ENCODE data around the gene CCDC179. TPM values are rescaled to one million over a fixed set of nuclear protein-coding genes. Genes with fewer than 3 reads are reported as not detected.

Gene CCDC179
- polyA plus RNA-seq, 2 of the 4 experiments (the other 2 are of a cell fraction): not detected

GRCh38 chr11:22832315-22833015 lies 27.8 kb downstream of the CCDC179 start:
- TF ChIP-seq HDAC2 (IDR thresholded peaks at IDR 0.05) (no peak), MAFK (IDR thresholded peaks at IDR 0.05; ENCODE audit: partially characterized antibody) (no peak), CBX8 (IDR thresholded peaks at IDR 0.05) (no peak), CHD4 (IDR thresholded peaks at IDR 0.05; ENCODE audit: borderline replicate concordance) (no peak), CHD2 (IDR thresholded peaks at IDR 0.05; ENCODE audit: low read length, partially characterized antibody) (no peak), ZSCAN20 (CRISPR knock-in tag; IDR thresholded peaks at IDR 0.05) (no peak), RFX5 (IDR thresholded peaks at IDR 0.05) (no peak), ZNF302 (CRISPR knock-in tag; IDR thresholded peaks at IDR 0.05) (no peak), HOXA7 (CRISPR knock-in tag; IDR thresholded peaks at IDR 0.05) (no peak), ESRRA (IDR thresholded peaks at IDR 0.05; ENCODE audit: borderline replicate concordance, low read length) (no peak), RNF2 (IDR thresholded peaks at IDR 0.05; ENCODE audit: borderline replicate concordance, low read depth) (no peak), POLR2AphosphoS2 (conservative IDR thresholded peaks at IDR 0.05; ENCODE audit: low read length) (no peak), MYC (IDR thresholded peaks at IDR 0.05; ENCODE audit: borderline replicate concordance, low read length) (no peak), NPAS2 (CRISPR knock-in tag; IDR thresholded peaks at IDR 0.05; ENCODE audit: borderline replicate concordance) (no peak), FOSL2 (IDR thresholded peaks at IDR 0.05) (no peak), FOSL2 (CRISPR knock-in tag; IDR thresholded peaks at IDR 0.05) (no peak), FOSB (CRISPR knock-in tag; IDR thresholded peaks at IDR 0.05) (no peak), ZFP36 (IDR thresholded peaks at IDR 0.05; ENCODE audit: borderline replicate concordance, partially characterized antibody) (no peak), HOXB5 (CRISPR knock-in tag; IDR thresholded peaks at IDR 0.05) (no peak), BHLHE40 (IDR thresholded peaks at IDR 0.05; ENCODE audit: low read depth, low read length) (no peak)
- TF ChIP-seq, protein P1, sequence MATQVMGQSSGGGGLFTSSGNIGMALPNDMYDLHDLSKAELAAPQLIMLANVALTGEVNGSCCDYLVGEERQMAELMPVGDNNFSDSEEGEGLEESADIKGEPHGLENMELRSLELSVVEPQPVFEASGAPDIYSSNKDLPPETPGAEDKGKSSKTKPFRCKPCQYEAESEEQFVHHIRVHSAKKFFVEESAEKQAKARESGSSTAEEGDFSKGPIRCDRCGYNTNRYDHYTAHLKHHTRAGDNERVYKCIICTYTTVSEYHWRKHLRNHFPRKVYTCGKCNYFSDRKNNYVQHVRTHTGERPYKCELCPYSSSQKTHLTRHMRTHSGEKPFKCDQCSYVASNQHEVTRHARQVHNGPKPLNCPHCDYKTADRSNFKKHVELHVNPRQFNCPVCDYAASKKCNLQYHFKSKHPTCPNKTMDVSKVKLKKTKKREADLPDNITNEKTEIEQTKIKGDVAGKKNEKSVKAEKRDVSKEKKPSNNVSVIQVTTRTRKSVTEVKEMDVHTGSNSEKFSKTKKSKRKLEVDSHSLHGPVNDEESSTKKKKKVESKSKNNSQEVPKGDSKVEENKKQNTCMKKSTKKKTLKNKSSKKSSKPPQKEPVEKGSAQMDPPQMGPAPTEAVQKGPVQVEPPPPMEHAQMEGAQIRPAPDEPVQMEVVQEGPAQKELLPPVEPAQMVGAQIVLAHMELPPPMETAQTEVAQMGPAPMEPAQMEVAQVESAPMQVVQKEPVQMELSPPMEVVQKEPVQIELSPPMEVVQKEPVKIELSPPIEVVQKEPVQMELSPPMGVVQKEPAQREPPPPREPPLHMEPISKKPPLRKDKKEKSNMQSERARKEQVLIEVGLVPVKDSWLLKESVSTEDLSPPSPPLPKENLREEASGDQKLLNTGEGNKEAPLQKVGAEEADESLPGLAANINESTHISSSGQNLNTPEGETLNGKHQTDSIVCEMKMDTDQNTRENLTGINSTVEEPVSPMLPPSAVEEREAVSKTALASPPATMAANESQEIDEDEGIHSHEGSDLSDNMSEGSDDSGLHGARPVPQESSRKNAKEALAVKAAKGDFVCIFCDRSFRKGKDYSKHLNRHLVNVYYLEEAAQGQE (IDR thresholded peaks at IDR 0.05): no peak
- ChIA-PET CTCF (no interaction called here), POLR2A (no interaction called here)
- no peak overlapping the region for H3K4me2 ChIP-seq
- no peak for FAIRE-seq
- no peak overlapping the region for H3K27ac ChIP-seq
- H3K4me1 ChIP-seq: peaks cover 6% of the 10 kb centered on the region; the same call in 1 of the 3 replicates
- peak; percentile 4 to 15 for DNase-seq (ENCODE audit: low read depth in 1 of 2, low spot score in 1 of 2)
- no peaks in the 10 kb centered on the region for H3K9me3 ChIP-seq
- no peak overlapping the region for H3K4me3 ChIP-seq
- ATAC-seq: no peak
- 35% methylated on average over 3 of the region's 3 CpGs for WGBS (ENCODE audit: missing lambda C conversion rate)

DNA sequence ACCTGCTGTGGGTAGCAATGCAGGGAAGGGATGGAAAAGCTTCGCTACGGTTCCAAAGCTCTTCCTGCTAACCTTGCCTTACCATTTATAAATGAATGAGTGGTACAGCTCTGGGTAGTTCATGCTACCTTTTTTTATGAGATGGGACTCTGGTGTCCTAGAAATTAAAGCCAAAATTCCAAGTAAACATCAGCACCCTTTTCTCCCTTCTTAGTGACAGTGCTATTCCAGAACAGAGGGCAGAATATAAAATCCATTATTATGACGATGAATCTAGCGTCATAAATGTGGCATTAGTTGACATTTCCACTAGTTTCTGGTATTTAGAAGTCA lies 30.2 kb downstream of the CCDC179 start:
- peak overlapping the region; percentile 69 for H3K4me2 ChIP-seq
- ChIA-PET CTCF (interaction anchor here (0.7 to 1.9 kb wide), 9 partner anchors 9 to 159 kb away, joined by 3 to 14 read pairs (median 4); no protein-coding TSS in a partner anchor), POLR2A (interaction anchor here (0.6 to 0.9 kb wide), 2 partner anchors 38 to 587 kb away, joined by 4 read pairs; no protein-coding TSS in a partner anchor)
- peaks cover 6% of the 10 kb centered on the region; the same call in 1 of the 3 replicates for H3K4me1 ChIP-seq
- WGBS (ENCODE audit: missing lambda C conversion rate): 6% methylated on average over 4 of the region's 4 CpGs
- FAIRE-seq: no peak
- ATAC-seq: no peak
- no peak for DNase-seq (ENCODE audit: low read depth in 1 of 2, low spot score in 1 of 2)
- H3K4me3 ChIP-seq: peak overlapping the region; percentile 80
- TF ChIP-seq ZFP36 (IDR thresholded peaks at IDR 0.05; ENCODE audit: borderline replicate concordance, partially characterized antibody) (no peak), SREBF2 (IDR thresholded peaks at IDR 0.05) (no peak), HDAC2 (IDR thresholded peaks at IDR 0.05) (no peak)
- TF ChIP-seq, protein P2, sequence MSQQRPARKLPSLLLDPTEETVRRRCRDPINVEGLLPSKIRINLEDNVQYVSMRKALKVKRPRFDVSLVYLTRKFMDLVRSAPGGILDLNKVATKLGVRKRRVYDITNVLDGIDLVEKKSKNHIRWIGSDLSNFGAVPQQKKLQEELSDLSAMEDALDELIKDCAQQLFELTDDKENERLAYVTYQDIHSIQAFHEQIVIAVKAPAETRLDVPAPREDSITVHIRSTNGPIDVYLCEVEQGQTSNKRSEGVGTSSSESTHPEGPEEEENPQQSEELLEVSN (IDR thresholded peaks at IDR 0.05; ENCODE audit: borderline replicate concordance, low read depth): no peak
- no peak overlapping the region for H3K27ac ChIP-seq
- no peaks in the 10 kb centered on the region for H3K9me3 ChIP-seq

Data from A549 (cell line).